ENCODE measurements around the gene ARHGAP15.

GRCh38 chr2:143237146-143237777 lies 108.0 kb downstream of the ARHGAP15 start:
- no peak for TF ChIP-seq CTCF (IDR thresholded peaks at IDR 0.05; ENCODE audit: low read depth, low read length, poor library complexity, severe bottlenecking)
- TF ChIP-seq EZH2phosphoT487 (IDR thresholded peaks at IDR 0.05; ENCODE audit: borderline replicate concordance, low read length), result no peak
